ENCODE data around the gene SLC16A5. TPM values are rescaled to one million over a fixed set of nuclear protein-coding genes. Genes with fewer than 3 reads are reported as not detected.

The SLC16A5 gene
- total and polyA plus RNA-seq, 12 donors = 0.77 to 3.9 (median 1.7) TPM

DNA sequence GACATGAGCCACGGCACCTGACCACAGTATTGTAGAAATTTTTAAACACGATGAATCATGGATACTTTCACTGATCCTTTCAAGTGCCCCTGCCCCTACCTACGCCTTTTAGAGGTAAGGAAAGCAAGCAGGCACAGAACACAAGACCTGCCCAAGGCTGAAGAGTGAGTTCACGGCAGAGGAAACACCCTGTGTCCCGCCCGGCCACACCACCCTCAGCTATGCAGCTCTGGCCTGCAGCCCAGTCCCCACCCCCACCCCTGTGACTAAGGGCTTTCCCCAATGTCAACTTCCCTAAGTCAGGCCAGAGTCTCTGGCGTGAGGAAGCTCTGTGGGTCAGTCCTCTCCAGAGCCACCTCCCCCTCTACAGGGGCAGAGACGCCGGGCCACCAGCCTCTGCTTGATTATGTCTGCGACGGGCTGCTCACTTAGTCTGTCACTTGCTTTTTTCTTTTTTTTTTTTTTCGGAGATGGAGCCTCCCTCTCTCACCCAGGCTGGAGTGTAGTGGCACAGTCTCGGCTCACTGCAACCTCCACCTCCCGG lies 8.4 kb downstream of the SLC16A5 start:
- no peaks in the 10 kb centered on the region for H3K9me3 ChIP-seq (replicated peaks in 1 of 3)
- DNase-seq = peak; percentile 65 to 88 (median 87)
- TF ChIP-seq POLR2A (IDR thresholded peaks at IDR 0.05) = no peak
- TF ChIP-seq, protein P1, sequence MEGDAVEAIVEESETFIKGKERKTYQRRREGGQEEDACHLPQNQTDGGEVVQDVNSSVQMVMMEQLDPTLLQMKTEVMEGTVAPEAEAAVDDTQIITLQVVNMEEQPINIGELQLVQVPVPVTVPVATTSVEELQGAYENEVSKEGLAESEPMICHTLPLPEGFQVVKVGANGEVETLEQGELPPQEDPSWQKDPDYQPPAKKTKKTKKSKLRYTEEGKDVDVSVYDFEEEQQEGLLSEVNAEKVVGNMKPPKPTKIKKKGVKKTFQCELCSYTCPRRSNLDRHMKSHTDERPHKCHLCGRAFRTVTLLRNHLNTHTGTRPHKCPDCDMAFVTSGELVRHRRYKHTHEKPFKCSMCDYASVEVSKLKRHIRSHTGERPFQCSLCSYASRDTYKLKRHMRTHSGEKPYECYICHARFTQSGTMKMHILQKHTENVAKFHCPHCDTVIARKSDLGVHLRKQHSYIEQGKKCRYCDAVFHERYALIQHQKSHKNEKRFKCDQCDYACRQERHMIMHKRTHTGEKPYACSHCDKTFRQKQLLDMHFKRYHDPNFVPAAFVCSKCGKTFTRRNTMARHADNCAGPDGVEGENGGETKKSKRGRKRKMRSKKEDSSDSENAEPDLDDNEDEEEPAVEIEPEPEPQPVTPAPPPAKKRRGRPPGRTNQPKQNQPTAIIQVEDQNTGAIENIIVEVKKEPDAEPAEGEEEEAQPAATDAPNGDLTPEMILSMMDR (IDR thresholded peaks at IDR 0.05) = no peak
- peak overlapping the region in 1 of 5 donors; percentile 75 for H3K27ac ChIP-seq
- H3K4me1 ChIP-seq (replicated peaks in 1 of 2) = peaks cover 6 to 10% of the 10 kb centered on the region in 2 donors
- no peak overlapping the region for H3K4me3 ChIP-seq
- H3K27me3 ChIP-seq = no peaks in the 10 kb centered on the region
- intact Hi-C loops (cut with DNase I) = no loop called here
- H3K36me3 ChIP-seq (replicated peaks in 1 of 2) = no peaks in the 10 kb centered on the region
- WGBS, 4 donors = 18 to 34% (median 24%) methylated on average over 10 to 14 of the region's 14 CpGs

DNA sequence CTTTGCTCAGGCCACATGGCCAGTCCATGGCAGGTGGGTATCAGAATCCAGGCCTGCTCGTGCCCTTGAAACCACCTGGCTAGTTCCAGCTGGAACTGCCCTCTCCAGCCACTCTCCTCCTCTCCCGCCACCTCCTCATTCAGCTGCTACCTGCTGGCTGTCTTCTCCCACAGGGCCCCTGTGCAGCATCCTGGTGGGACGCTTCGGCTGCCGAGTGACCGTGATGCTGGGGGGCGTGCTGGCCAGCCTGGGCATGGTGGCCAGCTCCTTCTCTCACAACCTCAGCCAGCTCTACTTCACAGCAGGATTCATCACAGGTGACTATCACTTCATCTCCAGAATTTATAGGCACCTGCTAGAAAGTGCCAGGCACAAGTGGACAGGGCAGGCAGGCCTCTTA lies 10.1 kb downstream of the SLC16A5 start:
- intact Hi-C loops (cut with DNase I) = no loop called here
- TF ChIP-seq POLR2A (IDR thresholded peaks at IDR 0.05) = no peak
- TF ChIP-seq, protein P1 (IDR thresholded peaks at IDR 0.05) = no peak
- H3K27ac ChIP-seq = no peak overlapping the region
- H3K4me1 ChIP-seq (replicated peaks in 1 of 2) = peaks cover 6% of the 10 kb centered on the region in 2 donors
- 92 to 98% (median 94%) methylated on average over 6 to 7 of the region's 7 CpGs for WGBS, 4 donors
- no peaks in the 10 kb centered on the region for H3K27me3 ChIP-seq
- no peaks in the 10 kb centered on the region for H3K36me3 ChIP-seq (replicated peaks in 1 of 2)
- DNase-seq = no peak
- H3K9me3 ChIP-seq (replicated peaks in 1 of 3) = no peaks in the 10 kb centered on the region
- H3K4me3 ChIP-seq = no peak overlapping the region

DNA sequence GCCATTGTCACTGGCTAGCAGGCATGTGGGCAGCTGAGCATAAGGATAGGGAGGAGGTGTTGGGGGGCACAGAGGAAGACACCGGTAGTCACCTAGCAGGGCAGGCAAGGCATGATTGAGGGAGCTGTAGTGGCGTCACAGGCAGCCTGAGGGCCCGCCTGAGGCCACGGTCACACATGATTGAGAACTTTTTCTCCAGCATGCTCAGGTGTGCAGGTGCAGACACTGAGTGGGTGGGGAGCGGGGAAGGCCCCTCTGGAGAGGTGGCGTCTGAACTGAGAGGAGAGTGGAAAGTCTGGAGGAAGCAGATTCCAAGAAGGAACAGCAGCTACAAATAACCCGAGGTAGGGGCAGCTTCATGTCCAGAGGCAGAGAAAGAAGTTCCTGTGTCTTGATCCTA lies 11.1 kb downstream of the SLC16A5 start:
- intact Hi-C loops (cut with DNase I) = no loop called here
- Histone ChIP-seq H3K4me1 (replicated peaks in 1 of 2) (peaks cover 6% of the 10 kb centered on the region in 2 donors), H3K4me3 (no peak overlapping the region), H3K27me3 (no peaks in the 10 kb centered on the region), H3K36me3 (replicated peaks in 1 of 2) (no peaks in the 10 kb centered on the region), H3K9me3 (replicated peaks in 1 of 3) (no peaks in the 10 kb centered on the region), H3K27ac (no peak overlapping the region)
- WGBS, 4 donors = 78 to 89% (median 85%) methylated on average over 7 of the region's 7 CpGs
- no peak for TF ChIP-seq POLR2A (IDR thresholded peaks at IDR 0.05)
- TF ChIP-seq, protein P1 (IDR thresholded peaks at IDR 0.05) = no peak
- no peak for DNase-seq

DNA sequence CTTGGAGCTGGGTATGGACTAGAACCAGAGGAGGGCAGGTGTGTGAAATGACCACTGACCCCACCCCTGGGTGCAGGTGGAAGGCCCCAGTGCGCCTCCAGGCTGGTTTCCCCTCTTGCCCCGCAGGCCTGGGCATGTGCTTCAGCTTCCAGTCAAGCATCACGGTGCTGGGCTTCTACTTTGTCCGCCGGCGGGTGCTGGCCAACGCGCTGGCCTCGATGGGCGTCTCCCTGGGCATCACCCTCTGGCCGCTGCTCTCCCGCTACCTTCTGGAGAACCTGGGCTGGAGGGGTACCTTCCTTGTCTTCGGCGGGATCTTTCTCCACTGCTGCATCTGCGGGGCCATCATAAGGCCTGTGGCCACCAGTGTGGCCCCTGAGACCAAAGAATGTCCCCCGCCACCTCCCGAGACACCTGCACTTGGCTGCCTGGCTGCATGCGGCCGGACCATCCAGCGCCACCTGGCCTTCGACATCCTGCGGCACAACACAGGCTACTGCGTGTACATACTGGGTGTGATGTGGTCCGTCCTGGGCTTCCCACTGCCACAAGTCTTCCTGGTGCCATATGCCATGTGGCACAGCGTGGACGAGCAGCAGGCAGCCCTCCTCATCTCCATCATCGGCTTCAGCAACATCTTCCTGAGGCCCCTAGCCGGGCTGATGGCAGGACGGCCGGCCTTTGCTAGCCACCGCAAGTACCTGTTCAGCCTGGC lies 12.3 kb downstream of the SLC16A5 start:
- intact Hi-C loops (cut with DNase I) = loop anchor here (10.0 kb wide), 2 partner anchors 45 to 135 kb away; no protein-coding TSS in a partner anchor
- TF ChIP-seq, protein P1 (IDR thresholded peaks at IDR 0.05) = no peak
- TF ChIP-seq POLR2A (IDR thresholded peaks at IDR 0.05) = no peak

More for the DNA sequence above, 12.3 kb downstream of the SLC16A5 start:
- Histone ChIP-seq H3K27ac (no peak overlapping the region), H3K4me1 (replicated peaks in 1 of 2) (peaks cover 6% of the 10 kb centered on the region in 2 donors), H3K9me3 (replicated peaks in 1 of 3) (no peaks in the 10 kb centered on the region), H3K36me3 (replicated peaks in 1 of 2) (no peaks in the 10 kb centered on the region), H3K4me3 (no peak overlapping the region), H3K27me3 (no peaks in the 10 kb centered on the region)
- 91 to 99% (median 94%) methylated on average over 15 to 31 of the region's 31 CpGs for WGBS, 4 donors
- DNase-seq = no peak
